Fibroblast of skin of left quadriceps (primary cell): ENCODE data around the gene RSF1.
A peak's percentile ranks its signal among the peaks of the same experiment; 100 is the strongest.

ENCODE experiments used
- DNase-seq, 2 experiments: peaks; one replicate each; pipeline ENCODE4 v3.0.0-alpha.2; 2013; ENCODE audit warnings: low read depth in 2 of 2

The RSF1 gene

DNA sequence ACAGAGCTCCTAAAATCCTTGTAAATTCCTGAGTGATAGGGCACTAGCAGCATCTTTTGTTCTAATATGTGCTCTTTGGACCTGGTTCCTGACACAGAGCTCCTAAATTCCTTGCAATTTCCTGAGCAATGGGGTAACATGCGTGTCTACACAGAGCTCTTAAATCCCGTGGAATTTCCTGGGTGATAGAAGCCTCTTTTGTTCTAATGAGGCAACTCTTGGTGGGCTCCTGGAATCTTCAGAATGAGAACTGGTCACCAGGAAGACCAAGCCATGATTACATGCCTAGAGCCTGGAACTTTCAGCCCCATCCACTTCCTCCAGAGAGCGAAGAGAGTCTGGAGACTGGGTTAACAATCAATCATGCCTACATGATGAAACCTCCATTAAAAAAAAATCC, 19.0 kb downstream of the RSF1 start:
- DNase-seq: no peak

DNA sequence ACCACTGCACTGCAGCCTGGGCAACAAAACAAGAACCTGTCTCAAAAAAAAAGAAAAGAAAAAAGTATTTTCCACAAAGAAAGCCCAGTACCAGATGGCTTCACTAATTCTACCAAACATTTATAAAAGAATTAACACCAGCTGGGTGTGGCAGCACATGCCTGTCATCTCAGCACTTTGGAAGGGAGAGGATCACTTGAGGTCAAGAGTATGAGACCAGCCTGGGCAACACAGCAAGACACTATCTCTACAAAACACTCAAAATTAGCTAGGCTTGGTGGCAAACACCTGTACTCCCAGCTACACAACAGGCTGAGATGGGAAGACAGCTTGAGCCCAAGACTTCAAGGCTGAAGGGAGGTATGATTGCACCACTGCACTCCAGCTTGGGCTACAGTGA, 20.1 kb downstream of the RSF1 start:
- DNase-seq: no peak

- DNase-seq: no peak
These were observed 21.2 kb downstream of the RSF1 start for GRCh38 chr11:77799338-77799737.

GRCh38 chr11:77793972-77794371, 26.6 kb downstream of the RSF1 start:
- no peak for DNase-seq

DNA sequence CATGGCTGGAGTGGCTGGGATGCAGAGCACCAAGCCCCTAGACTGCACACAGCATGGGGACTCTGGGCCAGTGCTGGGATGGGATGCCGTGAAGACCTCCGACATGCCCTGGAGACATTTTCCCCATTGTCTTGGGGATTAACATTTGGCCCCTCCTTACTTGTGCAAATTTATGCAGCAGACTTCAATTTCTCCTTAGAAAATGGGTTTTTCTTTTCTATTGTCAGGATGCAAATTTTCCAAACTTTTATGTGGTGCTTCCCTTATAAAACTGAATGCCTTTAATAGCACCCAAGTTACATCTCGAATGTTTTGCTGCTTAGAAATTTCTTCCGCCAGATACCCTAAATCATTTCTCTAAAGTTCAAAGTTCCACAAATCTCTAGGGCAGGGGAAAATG, 29.2 kb downstream of the RSF1 start:
- no peak for DNase-seq

- DNase-seq: no peak
These were observed 30.6 kb downstream of the RSF1 start for GRCh38 chr11:77789731-77790476.

DNA sequence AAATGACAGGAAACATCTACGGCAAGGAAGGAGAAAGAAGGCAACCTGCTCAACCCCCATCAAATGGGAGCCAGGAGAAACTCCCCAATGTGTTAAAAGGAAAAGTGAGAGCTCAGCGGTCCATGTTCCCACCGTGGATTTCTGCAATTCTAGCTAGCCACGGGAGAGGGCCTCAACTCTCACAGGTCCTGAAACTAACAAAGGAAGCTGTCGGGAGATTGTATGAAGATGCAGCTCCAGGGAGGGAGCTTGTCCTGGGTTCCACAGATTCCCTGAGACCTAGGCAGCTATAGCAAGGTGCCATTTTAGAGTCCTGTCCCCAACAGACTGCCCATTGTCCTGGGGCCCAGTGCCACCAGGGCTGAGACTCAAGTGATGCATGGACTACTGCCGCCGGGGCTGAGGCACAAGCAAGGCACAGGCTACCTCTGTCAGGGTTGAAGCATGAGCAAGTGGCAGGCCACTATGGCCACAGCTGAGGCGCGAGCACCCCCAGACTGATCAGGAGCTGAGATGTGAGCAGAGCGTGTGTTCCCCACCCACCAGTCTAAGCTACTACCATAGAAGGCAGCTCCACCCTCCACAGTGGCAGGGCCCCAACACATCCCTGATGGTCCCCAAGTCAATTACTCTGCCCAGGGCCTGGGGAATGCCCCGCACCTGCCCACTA, 31.3 kb downstream of the RSF1 start:
- DNase-seq: no peak

DNA sequence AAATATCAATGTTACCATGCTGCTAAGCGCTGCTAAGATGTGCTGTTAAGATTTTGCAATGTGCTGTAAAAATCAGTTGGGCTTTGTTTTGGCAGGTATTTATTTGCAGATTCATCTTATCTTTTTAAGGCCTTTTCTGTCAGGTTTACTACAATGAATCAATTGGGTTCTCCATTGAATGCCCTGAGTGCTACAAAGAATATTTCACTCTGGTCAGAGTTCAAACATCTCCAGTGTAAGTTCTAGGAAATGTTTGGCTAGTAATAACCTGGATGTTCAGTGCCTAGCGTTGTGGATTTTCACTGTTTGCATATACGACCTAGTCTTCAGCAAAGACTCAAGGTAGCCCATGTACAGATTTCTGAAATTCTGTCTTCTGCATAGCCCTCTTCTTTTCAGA, 36.0 kb downstream of the RSF1 start:
- no peak for DNase-seq

DNA sequence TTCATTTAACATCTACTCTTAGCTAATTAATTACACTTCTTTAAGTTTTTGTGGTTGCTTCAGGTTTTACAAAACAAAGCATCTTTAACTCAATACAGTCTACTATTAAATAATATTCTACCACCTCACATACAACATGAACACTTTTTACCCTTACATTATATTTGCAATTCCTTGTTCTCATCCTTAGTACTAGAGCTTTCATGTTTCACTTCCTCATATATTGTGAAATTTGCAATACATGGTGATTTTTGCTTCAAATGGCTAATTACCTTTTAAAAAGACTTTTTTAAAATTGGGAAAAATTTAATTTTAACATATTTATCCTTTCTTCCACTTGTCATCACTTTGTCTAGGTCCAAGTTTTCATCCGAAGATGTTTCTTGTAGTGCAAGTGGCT, 37.5 kb downstream of the RSF1 start:
- DNase-seq: no peak

DNA sequence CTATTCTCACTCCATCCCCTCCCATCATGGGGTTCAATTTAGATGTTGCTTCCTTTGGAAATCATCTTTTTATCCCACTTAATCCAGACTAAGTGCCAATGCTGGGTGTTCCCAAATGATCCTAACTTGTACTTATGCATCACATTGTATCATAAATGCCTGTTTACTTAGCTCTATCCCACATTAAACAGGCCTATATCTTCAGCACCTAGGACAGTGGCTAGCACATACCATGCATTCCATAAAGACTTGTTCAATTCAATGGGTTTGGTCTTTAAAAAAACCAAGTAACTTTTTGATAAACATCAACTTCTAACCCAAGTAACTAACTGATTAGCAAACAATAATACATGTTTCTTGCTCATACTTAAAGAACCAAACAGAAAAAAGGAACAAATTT, 40.6 kb downstream of the RSF1 start:
- peak in 1 of 2 experiments; percentile 10 for DNase-seq

DNA sequence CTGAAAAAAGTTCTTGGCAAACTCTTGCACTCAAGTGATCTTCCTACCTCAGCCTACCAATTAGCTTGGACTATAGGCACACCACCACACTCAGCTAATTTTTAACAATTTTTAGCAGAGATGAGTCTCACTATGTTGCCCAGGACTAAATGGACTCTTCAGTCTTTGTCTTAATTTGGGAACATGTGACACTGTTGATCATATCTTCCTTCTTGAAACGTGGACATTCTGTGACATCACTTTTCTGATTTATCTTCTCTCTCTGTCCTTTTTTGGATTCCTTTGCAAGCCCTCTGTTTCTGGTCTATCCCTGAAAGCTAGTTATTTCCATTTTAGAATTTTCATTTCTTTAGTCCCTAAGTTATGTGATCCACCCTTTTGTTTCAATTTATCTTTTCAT, 42.0 kb downstream of the RSF1 start:
- DNase-seq: no peak

GRCh38 chr11:77778118-77778517, 42.4 kb downstream of the RSF1 start:
- DNase-seq: no peak

DNA sequence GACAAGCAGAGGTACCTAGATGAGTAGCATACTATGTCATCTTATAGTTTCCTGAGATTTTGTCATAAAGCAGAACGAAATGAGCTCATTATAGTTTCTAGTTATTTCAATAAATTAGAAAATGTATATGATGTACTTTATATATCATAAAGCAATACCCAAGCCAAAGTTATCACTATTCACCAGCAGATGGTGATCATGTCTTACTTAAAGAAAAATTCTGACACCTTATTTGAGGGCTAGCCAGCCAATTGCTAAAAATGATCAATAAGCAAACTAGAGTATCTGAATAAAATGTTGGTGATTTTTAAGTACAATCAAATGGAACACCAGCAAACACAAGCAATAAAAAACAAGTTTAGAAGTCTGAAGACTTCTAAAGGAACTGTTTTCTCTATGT, 44.1 kb downstream of the RSF1 start:
- DNase-seq: peak in 1 of 2 experiments; percentile 8

DNA sequence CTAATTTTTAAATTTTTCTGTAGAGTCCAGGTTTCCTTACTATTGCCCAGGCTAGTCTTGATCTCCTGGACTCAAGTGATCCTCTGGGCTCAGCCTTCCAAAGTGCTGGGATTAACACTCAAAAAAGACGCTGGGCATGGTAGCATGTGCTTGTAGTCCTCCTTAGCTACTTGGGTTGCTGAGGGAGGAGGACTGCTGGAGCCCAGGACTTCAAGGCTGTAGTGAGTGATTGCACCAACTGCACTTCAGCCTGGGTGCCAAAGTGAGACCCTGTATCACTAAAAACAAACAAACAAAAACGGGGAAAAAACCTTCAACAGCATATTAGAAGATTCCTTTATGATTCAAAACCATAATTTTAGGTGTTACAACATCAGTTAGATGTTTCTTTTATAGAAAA, 44.6 kb downstream of the RSF1 start:
- no peak for DNase-seq

DNA sequence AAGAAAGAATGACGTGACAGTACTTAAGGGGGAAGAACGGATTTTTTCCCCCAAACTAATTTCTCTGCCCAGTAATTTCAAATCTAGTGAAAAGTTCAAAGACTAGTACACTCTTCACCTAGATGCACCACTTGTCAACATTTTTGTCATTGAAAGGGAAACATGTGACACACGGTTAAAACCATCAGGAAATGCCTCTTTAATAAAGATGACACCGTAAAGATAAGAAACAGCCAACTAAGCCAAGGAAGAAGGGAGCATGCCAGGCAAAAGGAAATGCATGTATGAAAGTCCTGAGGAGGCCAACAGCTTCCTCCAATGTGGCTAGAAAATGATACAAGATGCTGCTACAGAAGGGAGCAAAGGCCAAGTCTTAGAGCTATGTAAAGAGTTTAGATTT, 49.4 kb downstream of the RSF1 start:
- no peak for DNase-seq

DNA sequence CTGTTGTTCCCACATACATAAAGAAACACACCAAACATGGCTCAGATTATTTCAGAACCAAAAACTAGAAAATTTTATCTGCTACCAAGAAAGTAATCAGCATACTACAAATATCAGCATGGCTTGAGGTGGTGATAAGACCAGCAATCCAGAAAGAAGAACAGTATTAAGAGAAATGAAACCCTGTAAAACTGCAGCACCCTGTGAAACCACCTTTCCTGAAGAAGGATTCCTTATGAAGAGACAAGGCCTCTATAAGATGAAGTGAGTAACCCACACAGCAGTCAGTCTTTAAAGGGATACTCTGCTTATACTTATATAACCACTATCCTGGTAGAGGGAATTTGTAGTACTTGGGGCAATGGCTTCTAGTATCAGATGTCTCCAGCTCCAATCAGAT, 49.9 kb downstream of the RSF1 start:
- no peak for DNase-seq

DNA sequence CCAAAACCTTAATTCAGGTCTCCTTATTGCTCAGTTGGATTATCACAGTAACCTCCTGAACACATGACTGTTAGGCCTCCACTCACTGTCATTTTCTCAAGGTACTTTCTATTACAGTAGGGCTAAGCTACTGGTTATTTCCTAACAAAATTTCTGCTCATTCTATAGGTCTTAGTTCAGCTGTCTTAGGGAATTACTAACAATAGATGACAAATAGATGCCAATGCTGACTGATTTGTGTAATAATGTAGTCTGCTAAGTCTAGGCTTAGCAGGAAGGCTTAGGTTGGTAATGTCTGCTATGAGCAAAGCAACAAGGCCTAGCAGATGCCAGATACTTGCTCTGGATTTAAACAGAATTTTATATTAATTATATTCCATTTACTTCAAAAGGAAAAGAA, 58.1 kb downstream of the RSF1 start:
- no peak for DNase-seq

- no peak for DNase-seq
These were observed 59.0 kb downstream of the RSF1 start for GRCh38 chr11:77761491-77761890.

DNA sequence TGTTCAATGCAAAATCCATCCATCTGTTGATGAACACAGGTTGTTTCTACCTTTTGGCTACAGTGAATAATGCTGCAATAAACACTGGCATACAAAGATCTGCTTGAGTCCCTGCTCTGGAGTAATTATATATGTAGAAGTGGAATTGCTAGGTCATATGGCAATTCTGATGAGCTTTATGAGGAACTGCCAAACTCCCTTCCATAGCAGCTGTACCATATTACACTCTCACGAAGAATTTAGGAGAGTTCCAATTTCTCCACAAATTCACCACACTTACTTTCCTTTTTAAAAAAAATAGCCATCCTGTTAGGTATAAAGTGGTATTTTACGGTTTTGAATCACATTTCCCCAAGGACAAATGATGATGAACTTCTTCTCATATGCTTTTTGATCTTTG, 62.2 kb downstream of the RSF1 start:
- DNase-seq: no peak

DNA sequence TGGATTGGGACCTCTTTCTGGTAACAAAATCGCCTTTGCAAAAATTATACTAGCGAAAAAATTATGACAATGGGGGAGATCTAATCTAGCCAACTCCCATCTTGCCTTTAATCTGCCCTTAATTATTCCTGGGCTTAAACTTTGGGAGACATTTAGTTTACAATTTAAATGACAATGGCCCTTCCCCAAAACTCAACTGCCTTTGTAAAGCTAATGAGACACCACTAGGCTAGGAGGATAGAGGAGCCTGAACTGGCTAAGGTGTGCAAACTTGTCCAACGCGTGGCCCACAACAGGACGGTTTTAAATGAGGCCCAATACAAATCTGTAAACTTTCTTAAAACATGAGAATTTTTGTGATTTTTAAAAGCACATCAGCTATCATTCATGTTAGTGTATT, 67.3 kb downstream of the RSF1 start:
- no peak for DNase-seq

GRCh38 chr11:77752516-77752915, 68.0 kb downstream of the RSF1 start:
- DNase-seq: no peak

GRCh38 chr11:77750394-77751156, 69.9 kb downstream of the RSF1 start:
- DNase-seq: no peak

DNA sequence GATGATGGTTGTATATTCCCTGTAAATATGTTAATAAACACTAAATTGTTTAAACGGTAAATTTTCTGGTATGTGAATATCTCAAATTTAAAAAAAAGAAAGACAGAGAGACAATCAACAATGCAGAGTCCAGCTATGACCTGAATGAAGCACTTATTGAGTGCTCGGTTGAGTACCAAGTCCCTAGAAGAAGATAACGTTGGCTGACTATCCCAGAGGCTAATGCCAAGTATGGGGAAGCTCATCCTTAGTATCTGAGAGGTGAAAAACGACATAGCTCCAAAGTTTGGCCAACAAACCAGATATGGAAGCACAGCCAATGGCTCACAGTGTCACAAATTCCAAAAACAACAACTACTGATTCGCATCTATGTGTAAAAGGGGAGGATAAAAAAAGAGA, 71.3 kb downstream of the RSF1 start:
- DNase-seq: no peak
